HFF-Myc (cell line): Measurements from ENCODE around the gene TEKTIP1.

Experiments
- DNase-seq: peaks from one replicate; pipeline ENCODE4 v3.0.0-alpha.2; 2011; ENCODE audit warnings: low read depth; ENCODE audit errors: extremely low read depth
- H3K4me3 ChIP-seq: replicated peaks from 2 replicates; pipeline ENCODE4 v1.5.1; 2011; ENCODE audit warnings: low read depth, mild to moderate bottlenecking, control low read depth, low read length
- TF ChIP-seq, protein P1 (sequence below): IDR thresholded peaks from 2 replicates; pipeline ENCODE4 v1.5.1; 2012; ENCODE audit warnings: mild to moderate bottlenecking, low read depth, low read length, control low read depth; ENCODE audit errors: missing control alignments

TEKTIP1 gene

DNA sequence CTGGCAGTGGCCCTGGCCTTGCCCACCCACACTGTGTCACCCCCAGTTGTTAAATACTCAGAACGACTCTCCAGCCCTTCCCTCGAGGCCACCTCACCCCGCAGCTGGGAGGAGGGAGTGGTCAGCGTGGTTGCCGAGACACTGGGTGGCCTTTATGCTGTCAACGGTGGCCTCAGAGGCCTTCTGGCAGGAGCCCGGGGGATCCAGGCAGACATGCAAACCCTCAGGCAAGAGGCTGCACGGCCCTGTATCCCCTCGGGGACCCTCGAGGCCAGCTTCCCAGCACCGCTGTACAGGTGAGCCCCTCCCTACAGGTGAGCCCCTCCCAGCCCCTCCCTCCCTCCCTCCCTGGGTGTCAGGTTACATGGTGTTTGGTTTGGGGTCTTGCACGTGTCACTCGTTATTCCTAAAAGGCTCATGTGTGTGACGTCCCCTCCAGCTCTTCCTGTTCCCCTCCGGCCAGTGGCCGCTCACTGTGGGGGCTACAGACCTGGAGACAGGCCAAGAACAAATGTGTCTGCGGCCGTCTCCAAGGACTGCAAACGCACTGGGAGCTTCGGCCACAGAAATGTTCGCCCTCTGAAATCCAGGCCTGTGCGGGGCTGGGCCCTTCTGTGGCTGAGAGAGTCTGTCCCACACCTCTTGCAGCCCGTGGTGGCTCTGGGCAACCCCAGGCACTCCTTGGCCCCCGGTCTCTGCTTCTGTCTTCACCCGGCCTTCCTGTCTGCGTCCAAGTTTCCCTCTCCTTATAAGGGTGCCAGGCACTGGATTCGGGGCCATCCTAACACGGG, at the start of gene TEKTIP1:
Gene TEKTIP1, plus strand, starts transcription at position 210 of the 791 bp plus-strand sequence. Its CDS starts 4 bp downstream, at position 214.
- no peak for DNase-seq
- TF ChIP-seq, protein P1, sequence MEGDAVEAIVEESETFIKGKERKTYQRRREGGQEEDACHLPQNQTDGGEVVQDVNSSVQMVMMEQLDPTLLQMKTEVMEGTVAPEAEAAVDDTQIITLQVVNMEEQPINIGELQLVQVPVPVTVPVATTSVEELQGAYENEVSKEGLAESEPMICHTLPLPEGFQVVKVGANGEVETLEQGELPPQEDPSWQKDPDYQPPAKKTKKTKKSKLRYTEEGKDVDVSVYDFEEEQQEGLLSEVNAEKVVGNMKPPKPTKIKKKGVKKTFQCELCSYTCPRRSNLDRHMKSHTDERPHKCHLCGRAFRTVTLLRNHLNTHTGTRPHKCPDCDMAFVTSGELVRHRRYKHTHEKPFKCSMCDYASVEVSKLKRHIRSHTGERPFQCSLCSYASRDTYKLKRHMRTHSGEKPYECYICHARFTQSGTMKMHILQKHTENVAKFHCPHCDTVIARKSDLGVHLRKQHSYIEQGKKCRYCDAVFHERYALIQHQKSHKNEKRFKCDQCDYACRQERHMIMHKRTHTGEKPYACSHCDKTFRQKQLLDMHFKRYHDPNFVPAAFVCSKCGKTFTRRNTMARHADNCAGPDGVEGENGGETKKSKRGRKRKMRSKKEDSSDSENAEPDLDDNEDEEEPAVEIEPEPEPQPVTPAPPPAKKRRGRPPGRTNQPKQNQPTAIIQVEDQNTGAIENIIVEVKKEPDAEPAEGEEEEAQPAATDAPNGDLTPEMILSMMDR = no peak
- H3K4me3 ChIP-seq = no peak within 1 kb of the TSS

DNA sequence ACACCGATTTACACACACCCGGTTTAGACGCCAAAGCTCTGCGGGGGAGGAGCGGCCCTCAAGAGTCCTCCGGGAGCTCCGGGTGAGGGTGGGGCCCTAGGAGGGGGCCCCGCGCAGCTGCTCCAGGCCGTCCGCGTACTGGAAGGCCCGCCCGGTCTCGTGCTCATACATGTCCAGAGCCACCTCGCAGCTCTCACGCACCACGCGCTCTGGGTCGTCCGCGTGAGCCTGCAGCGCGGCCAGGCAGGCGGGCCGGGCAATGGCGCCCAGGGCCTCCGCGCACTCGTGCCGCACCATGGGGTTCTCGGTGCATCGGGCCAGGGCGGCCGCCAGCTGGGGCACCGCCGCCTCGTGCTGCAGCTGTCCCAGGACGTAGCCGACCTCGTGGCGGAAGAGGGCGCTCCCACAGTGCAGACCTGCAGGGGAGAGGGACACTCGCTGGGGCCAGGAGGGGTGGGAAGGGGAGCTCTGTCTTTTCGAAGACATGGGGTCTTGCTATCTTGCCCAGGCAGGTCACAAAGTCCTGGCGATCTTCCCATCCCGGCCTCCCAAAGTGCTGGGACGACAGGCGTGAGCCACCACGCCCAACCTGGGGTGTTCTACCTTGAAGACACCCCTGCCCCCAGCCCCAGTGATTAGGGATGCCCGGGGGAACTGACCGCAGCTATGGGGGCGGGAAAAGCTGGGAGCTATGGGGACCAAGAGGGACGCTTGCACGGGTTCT, 47.4 kb upstream of the TEKTIP1 start:
- no peak for DNase-seq
- TF ChIP-seq, protein P1 = no peak
- no peak overlapping the region for H3K4me3 ChIP-seq

DNA sequence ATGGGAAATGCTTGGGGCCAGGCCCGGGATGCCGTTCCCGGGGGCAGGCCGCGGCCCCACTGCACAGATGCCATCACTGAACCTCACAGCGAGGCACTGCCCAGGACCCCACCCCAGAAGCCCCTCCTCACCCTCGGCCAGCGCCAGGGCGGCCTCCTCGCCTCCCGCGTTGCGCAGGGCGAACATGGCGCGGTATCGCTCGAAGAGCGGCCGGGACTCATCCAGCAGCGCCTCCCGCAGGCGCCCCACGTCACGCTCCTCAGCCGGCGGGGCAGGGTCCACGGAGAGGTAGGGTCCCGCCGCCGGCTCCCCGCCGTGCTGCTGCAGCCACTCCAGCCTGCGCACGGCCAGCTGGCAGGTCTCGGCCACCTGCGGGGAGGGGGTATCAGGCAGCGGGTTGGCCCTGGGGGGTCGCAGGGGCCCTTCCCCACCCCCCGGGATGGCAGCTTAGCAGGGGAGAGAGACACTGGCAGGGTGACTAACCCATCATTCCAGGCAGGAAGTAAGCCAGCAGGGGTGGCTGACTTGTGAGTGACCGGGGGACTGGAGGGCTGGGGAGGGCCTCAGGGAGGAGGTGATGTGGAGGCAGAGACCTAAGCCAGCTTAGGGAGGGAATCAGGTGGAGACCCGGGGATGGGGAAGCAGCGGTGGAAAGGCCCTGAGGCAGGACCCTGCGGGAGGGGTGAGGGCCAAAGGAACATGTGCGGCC, 46.7 kb upstream of the TEKTIP1 start:
- TF ChIP-seq, protein P1 = no peak

DNA sequence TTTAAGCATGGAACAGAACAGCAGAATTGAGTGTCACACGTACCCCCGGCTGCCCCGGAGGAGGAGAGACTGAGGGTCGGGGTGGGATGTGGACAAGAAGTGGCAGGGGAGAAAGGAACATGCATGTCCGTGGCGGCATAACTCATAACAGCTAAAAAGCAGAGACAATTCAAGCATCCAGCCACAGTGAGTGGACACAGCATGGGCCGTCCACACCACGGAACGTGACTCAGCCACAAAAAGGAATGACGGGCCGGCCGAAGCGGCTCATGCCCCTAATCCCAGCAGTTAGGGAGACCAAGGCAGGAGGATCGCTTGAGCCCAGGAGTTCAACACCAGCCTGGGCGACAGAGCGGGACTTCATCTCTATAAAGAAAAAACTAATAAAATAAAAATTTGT, 46.1 kb upstream of the TEKTIP1 start:
- TF ChIP-seq, protein P1 = no peak
- H3K4me3 ChIP-seq = no peak overlapping the region
- DNase-seq = no peak

More for the DNA sequence above, 46.7 kb upstream of the TEKTIP1 start:
- DNase-seq = no peak
- H3K4me3 ChIP-seq = no peak overlapping the region

DNA sequence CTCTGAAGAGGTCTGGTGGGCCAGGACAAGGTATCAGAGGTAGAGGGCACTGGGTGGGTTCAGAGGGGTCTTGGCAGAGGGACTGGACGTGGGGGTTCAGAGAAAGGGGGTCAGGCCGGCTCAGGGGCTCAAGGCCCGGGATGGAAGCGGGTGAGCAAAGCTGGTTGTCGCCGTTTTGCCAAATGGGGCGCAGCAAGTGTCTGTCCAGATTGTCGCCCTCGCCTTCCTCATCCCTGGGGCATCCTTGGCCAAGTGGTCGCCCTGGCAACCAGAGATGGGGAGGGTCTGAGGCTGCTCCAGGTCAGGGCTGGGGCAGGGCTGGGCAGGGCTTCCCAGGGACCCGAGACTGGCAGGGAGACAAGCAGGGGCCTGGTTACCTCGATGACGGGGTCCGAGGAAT, 45.3 kb upstream of the TEKTIP1 start:
- no peak for DNase-seq
- TF ChIP-seq, protein P1 = no peak
- no peak overlapping the region for H3K4me3 ChIP-seq

DNA sequence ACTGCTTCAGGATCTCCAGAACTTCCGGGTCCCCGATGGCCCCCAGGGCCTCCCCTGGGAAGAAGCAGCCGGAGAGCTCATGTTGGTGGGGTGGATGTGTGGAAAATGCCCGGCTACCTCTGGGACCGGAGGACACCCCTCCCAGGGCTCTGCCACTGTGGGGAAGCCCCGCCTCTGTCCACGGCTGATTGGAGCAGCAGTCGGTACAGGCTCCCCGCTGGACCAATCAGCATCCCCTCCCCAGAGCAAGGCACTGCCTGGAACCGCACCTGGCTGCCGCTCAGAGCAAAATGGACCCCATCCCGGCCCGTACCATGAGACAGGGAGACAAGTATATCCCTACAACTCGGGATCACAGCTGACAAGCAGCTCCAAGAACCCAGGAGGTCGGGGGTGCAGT, 44.9 kb upstream of the TEKTIP1 start:
- TF ChIP-seq, protein P1 = no peak
- DNase-seq = no peak
- H3K4me3 ChIP-seq = no peak overlapping the region
